Measurements from ENCODE around the gene AANAT.

The AANAT gene

DNA sequence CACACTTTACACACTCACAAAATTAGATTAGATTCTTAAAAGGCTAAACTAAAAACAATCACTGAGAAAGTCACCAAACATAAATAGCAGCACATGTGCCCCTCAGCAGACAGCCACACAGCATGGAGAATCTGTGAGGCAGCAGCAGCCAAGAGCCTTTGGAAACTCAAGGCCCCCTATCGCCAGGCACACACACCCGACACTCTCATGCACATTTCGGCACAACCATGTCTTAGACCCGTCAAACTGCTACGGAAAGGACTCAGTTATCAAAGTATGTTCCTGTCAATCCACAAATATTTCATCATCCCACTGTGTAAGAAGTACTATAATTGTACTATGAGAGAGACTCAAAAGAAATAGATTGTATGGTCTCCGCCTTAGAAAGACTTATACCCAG, 35.4 kb upstream of the AANAT start:
- Histone ChIP-seq H3K9ac (ENCODE audit: low read depth in 1 of 2, low read length in 2 of 2) (no peak overlapping the region), H3K9me3 (ENCODE audit: control insufficient read depth in 1 of 2, low read length in 2 of 2) (no peaks in the 10 kb centered on the region), H3K4me3 (ENCODE audit: low read depth in 1 of 2, low read length in 2 of 2) (no peak overlapping the region), H3K27me3 (ENCODE audit: control insufficient read depth in 1 of 2, insufficient read depth in 2 of 2, low read length in 2 of 2) (no peaks in the 10 kb centered on the region), H3K36me3 (ENCODE audit: control insufficient read depth in 1 of 2, insufficient read depth in 2 of 2, low read length in 2 of 2) (peaks cover 0 to 6% of the 10 kb centered on the region in 2 donors), H3K27ac (ENCODE audit: low read depth, low read length) (no peak overlapping the region), H3K4me1 (ENCODE audit: control insufficient read depth in 1 of 2, insufficient read depth in 2 of 2, low read length in 2 of 2) (peaks cover 8% of the 10 kb centered on the region in 2 donors)

GRCh38 chr17:76432712-76433336, 34.6 kb upstream of the AANAT start:
- Histone ChIP-seq H3K4me1 (ENCODE audit: control insufficient read depth in 1 of 2, insufficient read depth in 2 of 2, low read length in 2 of 2) (peaks cover 2 to 4% of the 10 kb centered on the region in 2 donors), H3K27ac (ENCODE audit: low read depth, low read length) (no peak overlapping the region)

DNA sequence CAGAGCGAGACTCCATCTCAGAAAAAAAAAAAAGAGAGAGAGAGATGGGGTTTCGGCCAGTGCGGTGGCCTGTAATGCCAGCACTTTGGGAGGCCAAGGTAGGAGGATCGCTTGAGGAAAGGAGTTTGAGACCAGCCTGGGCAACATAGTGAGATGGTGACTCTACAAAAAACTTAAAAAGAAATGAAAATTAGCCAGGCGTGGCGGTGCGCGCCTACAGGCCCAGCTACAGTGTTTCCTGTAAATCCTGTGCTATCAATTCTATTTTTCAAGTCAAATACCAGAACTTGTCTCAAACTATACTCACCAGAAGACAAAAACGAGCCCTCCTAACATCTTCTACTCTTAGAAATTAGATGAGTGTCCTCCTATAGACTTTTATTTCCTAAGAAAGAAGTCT, 33.7 kb upstream of the AANAT start:
- no peaks in the 10 kb centered on the region for H3K4me1 ChIP-seq (ENCODE audit: control insufficient read depth in 1 of 2, insufficient read depth in 2 of 2, low read length in 2 of 2)

More at GRCh38 chr17:76432712-76433336, 34.6 kb upstream of the AANAT start:
- H3K9ac ChIP-seq (ENCODE audit: low read depth in 1 of 2, low read length in 2 of 2), result no peak overlapping the region
- H3K36me3 ChIP-seq (ENCODE audit: control insufficient read depth in 1 of 2, insufficient read depth in 2 of 2, low read length in 2 of 2), result peaks cover 0 to 6% of the 10 kb centered on the region in 2 donors
- H3K27me3 ChIP-seq (ENCODE audit: control insufficient read depth in 1 of 2, insufficient read depth in 2 of 2, low read length in 2 of 2), result no peaks in the 10 kb centered on the region
- no peaks in the 10 kb centered on the region for H3K9me3 ChIP-seq (ENCODE audit: control insufficient read depth in 1 of 2, low read length in 2 of 2)
- H3K4me3 ChIP-seq (ENCODE audit: low read depth in 1 of 2, low read length in 2 of 2), result no peak overlapping the region

DNA sequence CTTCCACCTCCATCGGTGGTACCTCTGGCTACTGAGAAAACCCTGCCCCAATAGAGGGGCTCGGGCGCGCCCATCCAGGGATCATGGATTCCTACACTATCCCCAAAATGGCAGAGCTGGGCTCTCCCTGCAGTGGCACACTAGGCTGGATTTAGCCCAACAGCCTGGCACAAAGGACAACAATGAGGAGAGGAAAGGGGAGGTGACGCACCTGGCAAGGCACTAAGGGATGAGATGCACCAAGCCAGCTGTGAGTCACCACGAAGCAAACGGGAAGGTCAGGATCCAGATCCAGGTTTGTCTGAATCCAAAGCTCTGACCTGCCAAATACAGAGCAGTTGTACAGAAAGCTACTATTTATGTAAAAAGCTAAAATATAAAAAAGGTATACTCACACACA, 32.5 kb upstream of the AANAT start:
- peaks cover 0 to 6% of the 10 kb centered on the region in 2 donors for H3K36me3 ChIP-seq (ENCODE audit: control insufficient read depth in 1 of 2, insufficient read depth in 2 of 2, low read length in 2 of 2)
- H3K9me3 ChIP-seq (ENCODE audit: control insufficient read depth in 1 of 2, low read length in 2 of 2), result no peaks in the 10 kb centered on the region
- H3K9ac ChIP-seq (ENCODE audit: low read depth in 1 of 2, low read length in 2 of 2), result no peak overlapping the region
- peaks cover 0 to 3% of the 10 kb centered on the region in 2 donors for H3K4me1 ChIP-seq (ENCODE audit: control insufficient read depth in 1 of 2, insufficient read depth in 2 of 2, low read length in 2 of 2)
- no peak overlapping the region for H3K4me3 ChIP-seq (ENCODE audit: low read depth in 1 of 2, low read length in 2 of 2)
- no peak overlapping the region for H3K27ac ChIP-seq (ENCODE audit: low read depth, low read length)
- H3K27me3 ChIP-seq (ENCODE audit: control insufficient read depth in 1 of 2, insufficient read depth in 2 of 2, low read length in 2 of 2), result no peaks in the 10 kb centered on the region

More for the DNA sequence above, 33.7 kb upstream of the AANAT start:
- H3K9me3 ChIP-seq (ENCODE audit: control insufficient read depth in 1 of 2, low read length in 2 of 2), result no peaks in the 10 kb centered on the region
- H3K27me3 ChIP-seq (ENCODE audit: control insufficient read depth in 1 of 2, insufficient read depth in 2 of 2, low read length in 2 of 2), result no peaks in the 10 kb centered on the region
- no peak overlapping the region for H3K4me3 ChIP-seq (ENCODE audit: low read depth in 1 of 2, low read length in 2 of 2)
- peaks cover 0 to 6% of the 10 kb centered on the region in 2 donors for H3K36me3 ChIP-seq (ENCODE audit: control insufficient read depth in 1 of 2, insufficient read depth in 2 of 2, low read length in 2 of 2)
- no peak overlapping the region for H3K27ac ChIP-seq (ENCODE audit: low read depth, low read length)
- H3K9ac ChIP-seq (ENCODE audit: low read depth in 1 of 2, low read length in 2 of 2), result no peak overlapping the region

DNA sequence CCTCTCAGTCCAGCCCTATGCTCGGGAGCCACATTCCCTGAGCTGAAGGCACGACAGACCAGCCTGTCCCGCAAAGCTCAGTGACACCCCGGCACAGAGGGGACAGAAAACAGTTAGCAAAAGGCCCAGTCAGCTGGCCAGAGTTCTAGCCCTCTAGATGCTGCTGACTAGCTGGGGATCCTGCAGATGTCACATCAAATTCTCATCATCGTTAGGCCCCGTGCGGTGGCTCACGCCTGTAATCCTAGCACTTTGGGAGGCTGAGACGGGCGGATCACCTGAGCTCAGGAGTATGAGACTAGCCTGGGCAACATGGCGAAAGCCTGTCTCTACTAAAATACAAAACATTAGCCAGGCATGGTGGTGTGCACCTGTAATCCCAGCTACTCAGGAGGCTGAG, 31.7 kb upstream of the AANAT start:
- Histone ChIP-seq H3K27me3 (ENCODE audit: control insufficient read depth in 1 of 2, insufficient read depth in 2 of 2, low read length in 2 of 2) (no peaks in the 10 kb centered on the region), H3K4me3 (ENCODE audit: low read depth in 1 of 2, low read length in 2 of 2) (no peak overlapping the region), H3K36me3 (ENCODE audit: control insufficient read depth in 1 of 2, insufficient read depth in 2 of 2, low read length in 2 of 2) (peaks cover 0 to 6% of the 10 kb centered on the region in 2 donors), H3K27ac (ENCODE audit: low read depth, low read length) (no peak overlapping the region), H3K9ac (ENCODE audit: low read depth in 1 of 2, low read length in 2 of 2) (no peak overlapping the region), H3K9me3 (ENCODE audit: control insufficient read depth in 1 of 2, low read length in 2 of 2) (no peaks in the 10 kb centered on the region), H3K4me1 (ENCODE audit: control insufficient read depth in 1 of 2, insufficient read depth in 2 of 2, low read length in 2 of 2) (peaks cover 0 to 3% of the 10 kb centered on the region in 2 donors)

DNA sequence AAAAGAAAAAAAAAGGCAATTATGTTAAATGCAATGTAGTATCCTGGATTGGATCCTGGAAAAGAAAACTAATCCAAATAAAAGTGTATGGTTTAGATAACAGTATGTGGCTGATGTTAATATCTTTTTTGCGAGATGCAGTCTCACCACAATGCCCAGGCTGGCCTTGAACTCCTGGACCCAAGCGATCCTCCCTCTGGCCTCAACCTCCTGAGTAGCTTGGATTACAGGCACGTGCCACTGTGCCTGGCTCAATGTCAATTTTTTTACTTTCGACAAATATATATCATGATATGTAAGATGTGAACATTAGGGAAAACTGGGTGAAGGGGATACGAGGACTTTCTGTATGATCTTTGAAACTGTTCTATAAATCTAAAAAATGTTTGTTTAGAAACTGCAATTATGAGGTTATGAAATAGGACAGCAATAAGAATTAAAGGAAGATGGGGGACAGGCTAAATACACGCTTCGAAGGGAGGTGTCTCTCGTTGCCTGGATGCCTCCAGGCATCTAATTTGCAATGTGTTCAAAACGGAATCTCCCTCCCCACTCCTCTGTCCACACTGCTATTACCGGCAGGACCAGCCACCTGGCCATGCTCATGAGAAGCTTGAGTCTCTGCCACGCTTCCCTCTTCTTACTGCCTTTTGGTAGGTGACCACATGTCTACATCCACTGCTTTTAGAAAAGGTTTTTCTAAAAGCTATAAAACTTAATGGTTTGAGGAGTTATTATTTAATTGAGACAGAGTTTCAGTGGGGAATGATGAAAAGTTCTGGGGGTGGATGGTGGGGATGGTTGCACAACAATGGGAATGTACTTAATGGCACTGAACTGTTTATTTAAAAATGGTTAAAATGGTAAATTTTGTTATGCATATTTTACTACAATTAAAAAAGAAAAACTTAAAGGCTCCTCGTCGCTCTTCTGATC, 29.7 kb upstream of the AANAT start:
- Histone ChIP-seq H3K4me1 (ENCODE audit: control insufficient read depth in 1 of 2, insufficient read depth in 2 of 2, low read length in 2 of 2) (peaks cover 0 to 3% of the 10 kb centered on the region in 2 donors), H3K9me3 (ENCODE audit: control insufficient read depth in 1 of 2, low read length in 2 of 2) (no peaks in the 10 kb centered on the region), H3K27ac (ENCODE audit: low read depth, low read length) (no peak overlapping the region), H3K4me3 (ENCODE audit: low read depth in 1 of 2, low read length in 2 of 2) (no peak overlapping the region), H3K36me3 (ENCODE audit: control insufficient read depth in 1 of 2, insufficient read depth in 2 of 2, low read length in 2 of 2) (peaks cover 0 to 6% of the 10 kb centered on the region in 2 donors), H3K27me3 (ENCODE audit: control insufficient read depth in 1 of 2, insufficient read depth in 2 of 2, low read length in 2 of 2) (no peaks in the 10 kb centered on the region), H3K9ac (ENCODE audit: low read depth in 1 of 2, low read length in 2 of 2) (no peak overlapping the region)

- Histone ChIP-seq H3K4me1 (ENCODE audit: control insufficient read depth in 1 of 2, insufficient read depth in 2 of 2, low read length in 2 of 2) (peaks cover 0 to 3% of the 10 kb centered on the region in 2 donors), H3K4me3 (ENCODE audit: low read depth in 1 of 2, low read length in 2 of 2) (no peak overlapping the region), H3K27ac (ENCODE audit: low read depth, low read length) (no peak overlapping the region)
Measured at GRCh38 chr17:76438906-76439305, 28.5 kb upstream of the AANAT start.

DNA sequence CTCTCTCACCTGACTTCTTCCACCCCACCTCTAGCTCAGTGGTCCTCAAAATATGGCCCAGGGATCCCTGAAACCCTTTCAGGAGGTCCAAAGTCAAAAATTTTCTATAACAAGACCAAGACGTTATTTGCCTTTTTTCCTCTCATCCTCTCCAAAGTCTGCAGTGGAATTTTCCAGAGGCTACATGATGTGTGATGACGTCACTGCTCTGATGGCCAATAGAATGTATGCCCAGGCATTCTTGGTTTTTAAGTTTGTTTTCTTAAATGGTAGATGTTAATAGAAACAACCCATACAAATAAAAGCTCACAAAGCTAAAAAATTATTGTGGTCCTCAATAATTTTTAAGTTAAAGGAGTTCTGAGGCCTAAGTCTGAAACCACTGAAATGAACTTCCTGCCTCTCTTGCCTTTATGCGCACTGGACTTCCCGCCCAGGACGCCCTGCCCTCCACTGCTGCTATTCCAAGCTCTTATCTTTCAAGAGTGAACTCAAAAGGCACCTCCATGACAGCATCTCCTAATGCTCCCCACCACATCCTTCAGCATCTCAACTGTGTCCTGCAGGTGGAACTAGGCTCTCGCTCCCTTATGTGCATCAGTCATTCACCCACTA, 28.0 kb upstream of the AANAT start:
- Histone ChIP-seq H3K4me3 (ENCODE audit: low read depth in 1 of 2, low read length in 2 of 2) (no peak overlapping the region), H3K9me3 (ENCODE audit: control insufficient read depth in 1 of 2, low read length in 2 of 2) (no peaks in the 10 kb centered on the region), H3K9ac (ENCODE audit: low read depth in 1 of 2, low read length in 2 of 2) (no peak overlapping the region), H3K4me1 (ENCODE audit: control insufficient read depth in 1 of 2, insufficient read depth in 2 of 2, low read length in 2 of 2) (peaks cover 0 to 3% of the 10 kb centered on the region in 2 donors), H3K27me3 (ENCODE audit: control insufficient read depth in 1 of 2, insufficient read depth in 2 of 2, low read length in 2 of 2) (no peaks in the 10 kb centered on the region), H3K36me3 (ENCODE audit: control insufficient read depth in 1 of 2, insufficient read depth in 2 of 2, low read length in 2 of 2) (peaks cover 0 to under 1% of the 10 kb centered on the region in 2 donors), H3K27ac (ENCODE audit: low read depth, low read length) (no peak overlapping the region)

More at GRCh38 chr17:76438906-76439305, 28.5 kb upstream of the AANAT start:
- H3K9ac ChIP-seq (ENCODE audit: low read depth in 1 of 2, low read length in 2 of 2), result no peak overlapping the region
- H3K27me3 ChIP-seq (ENCODE audit: control insufficient read depth in 1 of 2, insufficient read depth in 2 of 2, low read length in 2 of 2), result no peaks in the 10 kb centered on the region
- no peaks in the 10 kb centered on the region for H3K9me3 ChIP-seq (ENCODE audit: control insufficient read depth in 1 of 2, low read length in 2 of 2)
- peaks cover 0 to 6% of the 10 kb centered on the region in 2 donors for H3K36me3 ChIP-seq (ENCODE audit: control insufficient read depth in 1 of 2, insufficient read depth in 2 of 2, low read length in 2 of 2)

DNA sequence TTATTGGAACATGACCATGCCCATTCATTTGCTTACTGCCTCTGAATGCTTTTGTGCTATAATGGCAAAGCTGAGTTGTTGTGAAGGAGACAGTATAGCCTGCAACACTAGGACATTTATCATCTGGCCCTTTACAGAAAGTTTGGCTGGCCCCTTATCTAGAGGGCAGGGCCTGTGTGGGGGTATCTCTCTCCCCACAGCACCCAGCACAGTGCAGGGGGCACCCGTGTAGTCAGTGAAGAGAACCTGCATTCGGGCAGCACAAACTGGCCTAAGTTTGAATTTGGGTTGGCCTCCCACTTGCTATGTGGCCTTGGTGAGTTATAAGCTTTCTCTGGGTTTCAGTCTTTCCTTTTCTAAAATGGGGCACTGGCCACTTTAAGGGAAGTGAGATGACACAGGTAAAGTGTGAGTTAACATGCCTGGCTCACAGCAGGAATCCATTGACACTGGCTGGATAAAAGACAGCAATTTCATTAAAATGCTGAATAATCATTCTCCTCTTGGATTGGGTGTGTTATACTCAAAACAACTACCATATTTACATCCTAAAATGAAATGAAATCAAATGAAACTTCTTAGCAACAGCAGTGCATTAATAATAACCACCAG, 26.5 kb upstream of the AANAT start:
- Histone ChIP-seq H3K4me3 (ENCODE audit: low read depth in 1 of 2, low read length in 2 of 2) (no peak overlapping the region), H3K27ac (ENCODE audit: low read depth, low read length) (no peak overlapping the region), H3K4me1 (ENCODE audit: control insufficient read depth in 1 of 2, insufficient read depth in 2 of 2, low read length in 2 of 2) (peaks cover 0 to 3% of the 10 kb centered on the region in 2 donors), H3K9me3 (ENCODE audit: control insufficient read depth in 1 of 2, low read length in 2 of 2) (no peaks in the 10 kb centered on the region), H3K27me3 (ENCODE audit: control insufficient read depth in 1 of 2, insufficient read depth in 2 of 2, low read length in 2 of 2) (no peaks in the 10 kb centered on the region), H3K36me3 (ENCODE audit: control insufficient read depth in 1 of 2, insufficient read depth in 2 of 2, low read length in 2 of 2) (no peaks in the 10 kb centered on the region), H3K9ac (ENCODE audit: low read depth in 1 of 2, low read length in 2 of 2) (no peak overlapping the region)

All from duodenal mucosa (tissue), 2 donors.